Omental fat pad (tissue), 4 donors: Measurements from ENCODE around the gene FMC1. TPM values are rescaled to one million over a fixed set of nuclear protein-coding genes. Genes with fewer than 3 reads are reported as not detected.
"Not testable (repeated sequence)": the region's sequence is repeated elsewhere in the genome, so short reads cannot be mapped to it uniquely, and the experiment has no call there.

Source experiments
- ATAC-seq: fragments of 150-250 bp; one replicate; pipeline ENCODE4 v1.9.1; 2016; ENCODE audit warnings: mild to moderate bottlenecking, moderate library complexity; ENCODE audit not compliant: low FRiP score
- DNase-seq: peaks from one replicate; pipeline ENCODE4 v3.0.0-alpha.2; 2019; ENCODE audit warnings: low spot score
- total RNA-seq, 4 donors: library from RNA; depleted of rRNA; stranded (reverse); fragments of >200 nt; gene quantifications; one replicate each; pipeline ENCODE4 v1.1.0, GENCODE V29; 2016
- TF ChIP-seq, protein P1 (sequence below), 3 donors: fragments of 450-650 bp; IDR thresholded peaks; one replicate each; pipeline ENCODE4 v1.5.1; 2016 to 2017; ENCODE audit warnings: antibody characterized with exemption in 3 of 3, mild to moderate bottlenecking in 3 of 3, moderate library complexity in 2 of 3

The FMC1 gene
- total RNA-seq, 4 donors from 2014 or later, result 4.1 to 23.6 (median 13.7) TPM

DNA sequence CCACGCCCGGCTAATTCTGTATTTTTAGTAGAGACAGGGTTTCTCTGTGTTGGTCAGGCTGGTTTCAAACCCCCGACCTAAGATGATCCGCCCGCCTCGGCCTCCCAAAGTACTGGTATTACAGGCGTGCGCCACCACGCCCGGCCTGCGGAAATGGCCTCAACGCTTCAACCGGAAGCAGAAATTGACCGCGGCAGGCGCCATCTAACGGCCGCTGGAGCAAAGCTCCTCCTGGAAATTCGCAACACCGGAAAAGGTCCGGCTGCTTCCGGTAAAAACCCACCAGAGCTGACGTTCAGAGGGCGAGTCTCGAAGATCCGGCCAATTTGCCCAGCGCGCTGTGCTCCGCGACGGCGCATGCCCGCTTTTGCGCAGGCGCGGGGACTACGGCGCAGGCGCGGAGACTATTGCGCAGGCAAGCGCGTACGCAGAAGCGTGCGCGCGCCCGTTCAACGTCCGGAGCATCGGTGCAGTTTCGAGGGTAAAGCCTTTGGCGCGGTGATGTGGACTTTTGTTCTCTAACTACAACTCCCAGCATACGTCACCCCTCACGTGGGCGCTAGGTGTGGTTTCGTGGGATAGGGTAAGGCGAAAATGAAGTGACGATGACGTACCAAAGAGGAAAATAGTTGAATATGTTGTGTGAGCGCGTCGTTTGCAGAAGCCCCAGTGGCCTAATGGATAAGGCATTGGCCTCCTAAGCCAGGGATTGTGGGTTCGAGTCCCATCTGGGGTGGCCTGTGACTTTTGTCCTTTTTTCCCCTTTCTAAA, 915 bp upstream of the FMC1 start:
- DNase-seq (peak; percentile 100), ATAC-seq (peak; percentile 94)
- TF ChIP-seq, protein P1, sequence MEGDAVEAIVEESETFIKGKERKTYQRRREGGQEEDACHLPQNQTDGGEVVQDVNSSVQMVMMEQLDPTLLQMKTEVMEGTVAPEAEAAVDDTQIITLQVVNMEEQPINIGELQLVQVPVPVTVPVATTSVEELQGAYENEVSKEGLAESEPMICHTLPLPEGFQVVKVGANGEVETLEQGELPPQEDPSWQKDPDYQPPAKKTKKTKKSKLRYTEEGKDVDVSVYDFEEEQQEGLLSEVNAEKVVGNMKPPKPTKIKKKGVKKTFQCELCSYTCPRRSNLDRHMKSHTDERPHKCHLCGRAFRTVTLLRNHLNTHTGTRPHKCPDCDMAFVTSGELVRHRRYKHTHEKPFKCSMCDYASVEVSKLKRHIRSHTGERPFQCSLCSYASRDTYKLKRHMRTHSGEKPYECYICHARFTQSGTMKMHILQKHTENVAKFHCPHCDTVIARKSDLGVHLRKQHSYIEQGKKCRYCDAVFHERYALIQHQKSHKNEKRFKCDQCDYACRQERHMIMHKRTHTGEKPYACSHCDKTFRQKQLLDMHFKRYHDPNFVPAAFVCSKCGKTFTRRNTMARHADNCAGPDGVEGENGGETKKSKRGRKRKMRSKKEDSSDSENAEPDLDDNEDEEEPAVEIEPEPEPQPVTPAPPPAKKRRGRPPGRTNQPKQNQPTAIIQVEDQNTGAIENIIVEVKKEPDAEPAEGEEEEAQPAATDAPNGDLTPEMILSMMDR (IDR thresholded peaks at IDR 0.05), result peak in 2 of 3 donors; percentile 34 to 64

GRCh38 chr7:139340808-139341057, 404 bp upstream of the FMC1 start:
- no peak for ATAC-seq
- no peak for DNase-seq
- TF ChIP-seq, protein P1 (IDR thresholded peaks at IDR 0.05), result no peak

DNA sequence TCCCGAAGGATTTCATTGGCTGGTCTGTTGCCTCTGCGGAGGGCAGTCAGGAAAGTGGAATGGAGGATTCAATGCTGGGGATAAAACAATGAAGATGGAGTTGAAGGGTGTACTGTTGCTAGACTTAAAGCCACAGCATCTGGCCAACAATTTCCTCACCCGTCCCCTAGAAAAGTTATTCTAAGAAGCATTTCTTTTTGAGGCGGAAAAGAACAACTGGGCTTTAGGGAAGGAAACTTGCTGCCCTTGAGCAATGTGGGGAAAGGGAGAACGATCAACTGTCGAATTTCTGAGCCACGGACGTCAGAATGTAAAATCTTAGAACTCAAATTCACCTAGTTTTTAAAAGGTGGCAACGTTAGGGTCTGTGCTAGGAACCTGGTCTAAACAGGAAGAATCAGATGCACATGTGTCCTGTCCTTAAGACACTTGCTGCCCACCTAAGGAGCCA, 664 bp downstream of the FMC1 start:
- ATAC-seq, result no peak
- DNase-seq, result no peak
- TF ChIP-seq, protein P1 (IDR thresholded peaks at IDR 0.05), result no peak

DNA sequence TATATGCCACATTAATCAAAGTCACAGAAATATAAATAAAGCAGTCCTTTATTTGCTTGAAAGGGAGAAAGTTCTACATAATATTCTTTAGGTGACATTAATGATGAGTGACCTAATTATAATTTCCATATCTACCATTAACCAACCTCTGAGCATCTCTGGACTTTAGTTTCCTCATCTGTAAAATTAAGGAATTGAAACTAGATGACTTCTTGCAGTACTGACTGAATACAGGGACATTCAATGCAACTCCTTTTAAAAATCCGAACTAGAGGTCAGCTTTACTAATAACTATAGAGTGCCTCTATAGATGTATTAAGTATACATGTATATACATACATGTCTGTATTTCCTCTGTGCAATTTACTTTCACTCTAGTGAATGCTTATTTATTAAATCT, 3.9 kb downstream of the FMC1 start:
- no peak for DNase-seq
- no peak for ATAC-seq

DNA sequence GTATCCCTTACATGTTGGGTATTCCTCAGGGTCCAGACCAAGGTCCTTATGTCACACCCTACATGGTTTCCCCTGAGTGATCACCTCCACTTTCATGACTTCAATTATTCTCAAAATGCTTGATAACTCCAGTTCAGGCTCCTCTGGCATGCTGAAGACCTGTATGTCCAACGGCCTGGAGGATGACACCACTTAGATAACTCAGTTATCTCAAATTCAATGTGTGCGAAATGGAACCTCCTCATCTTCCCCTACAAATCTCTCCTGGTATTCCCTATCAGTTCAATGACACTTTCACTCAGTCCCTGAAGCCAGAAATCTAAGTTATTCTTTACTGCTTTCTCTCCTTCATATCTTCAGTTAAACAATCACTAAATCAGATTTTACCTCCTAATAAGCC, 9.9 kb downstream of the FMC1 start:
- no peak for ATAC-seq
- TF ChIP-seq, protein P1 (IDR thresholded peaks at IDR 0.05), result no peak
- no peak for DNase-seq

More for the DNA sequence above, 3.9 kb downstream of the FMC1 start:
- TF ChIP-seq, protein P1 (IDR thresholded peaks at IDR 0.05), result no peak

GRCh38 chr7:139354729-139355128, 13.6 kb downstream of the FMC1 start:
- TF ChIP-seq, protein P1 (IDR thresholded peaks at IDR 0.05), result no peak
- no peak for ATAC-seq

DNA sequence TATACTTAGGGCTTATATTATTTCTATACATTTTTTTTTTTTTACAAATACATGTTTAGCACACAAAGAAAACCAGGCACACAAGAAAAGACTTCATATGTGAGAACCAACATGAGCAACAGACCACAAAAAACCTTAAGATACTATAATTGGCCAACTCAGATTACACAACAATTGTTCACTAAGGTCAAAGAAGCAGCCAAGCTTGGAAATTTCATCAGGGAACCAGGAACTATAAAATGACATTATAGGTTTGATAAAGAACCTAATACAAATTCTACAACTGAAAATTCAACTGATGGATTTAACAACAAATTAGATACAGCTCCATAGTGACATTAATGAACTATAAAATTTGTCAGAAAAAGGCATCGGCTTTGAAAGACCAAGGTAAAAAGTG, 14.2 kb downstream of the FMC1 start:
- no peak for ATAC-seq
- TF ChIP-seq, protein P1 (IDR thresholded peaks at IDR 0.05), result no peak
- DNase-seq, result no peak

More at GRCh38 chr7:139354729-139355128, 13.6 kb downstream of the FMC1 start:
- no peak for DNase-seq

GRCh38 chr7:139357729-139358506, 16.8 kb downstream of the FMC1 start:
- DNase-seq, ATAC-seq: not testable (repeated sequence)
